Measurements from ENCODE around the gene XYLT1. TPM values are rescaled to one million over a fixed set of nuclear protein-coding genes. Genes with fewer than 3 reads are reported as not detected.

XYLT1 gene
- total RNA-seq, 1 experiment from 2014 or later, result 12.5 TPM

DNA sequence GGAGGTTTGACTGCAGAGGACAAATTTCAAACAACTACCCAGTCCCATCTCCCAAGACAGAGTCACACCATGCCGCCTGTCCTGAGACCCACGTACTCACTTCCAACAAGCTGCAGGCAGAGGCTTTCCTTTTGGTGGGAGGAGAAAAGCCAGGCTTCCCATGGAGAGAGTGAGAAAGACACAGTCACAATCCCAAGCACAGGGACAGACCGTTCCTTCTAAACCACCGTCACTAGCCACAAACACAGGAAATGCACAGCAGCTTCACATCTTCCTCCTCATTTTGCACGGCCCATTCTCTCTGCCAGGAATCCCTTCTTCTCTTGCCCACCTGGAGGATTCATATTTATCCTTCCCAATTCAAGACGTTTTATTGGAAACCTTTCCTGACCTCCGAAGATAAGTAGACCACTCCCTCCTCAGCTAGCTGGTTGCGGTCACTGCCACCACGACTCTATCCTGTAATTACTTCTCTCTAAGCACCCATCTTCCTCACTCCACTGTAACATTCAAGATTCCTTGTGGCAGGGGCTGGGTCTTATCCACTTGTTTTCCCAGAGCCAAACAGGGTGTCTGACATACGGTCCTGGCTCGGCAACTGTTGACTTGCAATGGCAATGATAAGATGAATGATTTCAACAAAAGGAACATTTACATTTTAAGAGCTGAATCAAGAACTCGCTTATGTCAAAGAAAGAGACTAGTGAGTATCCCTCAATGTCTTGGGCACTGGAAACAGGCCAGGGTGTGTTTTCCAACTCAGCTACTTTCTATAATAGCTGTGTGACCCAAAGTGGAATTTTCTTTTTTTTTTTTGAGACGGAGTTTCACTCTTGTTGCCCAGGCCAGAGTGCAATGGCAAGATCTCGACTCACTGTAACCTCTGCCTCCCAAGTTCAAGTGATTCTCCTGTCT is 87.6 kb downstream of the XYLT1 start:
- peaks cover 6% of the 10 kb centered on the region for H3K36me3 Mint-ChIP-seq (ENCODE audit: insufficient read depth, unreplicated experiment)
- H3K27me3 Mint-ChIP-seq (ENCODE audit: insufficient read depth, unreplicated experiment), result no peaks in the 10 kb centered on the region
- no peak overlapping the region for H3K27ac Mint-ChIP-seq (ENCODE audit: unreplicated experiment)
- H3K9me3 ChIP-seq, result no peaks in the 10 kb centered on the region
- H3K36me3 ChIP-seq (ENCODE audit: control insufficient read depth, insufficient read depth, low read length), result no peaks in the 10 kb centered on the region
- H3K4me1 ChIP-seq, result no peaks in the 10 kb centered on the region
- no peak overlapping the region for H3K4me3 ChIP-seq (ENCODE audit: low read depth, low read length)
- CTCF ChIA-PET, result no interaction called here
- DNase-seq, result no peak
- no peak for TF ChIP-seq CTCF (IDR thresholded peaks at IDR 0.05; ENCODE audit: insufficient read depth in 1 of 2, low read depth in 1 of 2, low read length in 1 of 2, severe bottlenecking in 1 of 2, unreplicated experiment in 1 of 2)
- peaks cover 7% of the 10 kb centered on the region for H3K4me1 Mint-ChIP-seq (ENCODE audit: low read depth, unreplicated experiment)
- H3K4me3 Mint-ChIP-seq (ENCODE audit: unreplicated experiment), result no peak overlapping the region
- BruUV-seq (replicated peaks), result no TSS peak
- no peaks in the 10 kb centered on the region for H3K27me3 ChIP-seq (replicated peaks; ENCODE audit: control insufficient read depth, insufficient read depth, low read length)
- H3K9me3 Mint-ChIP-seq (ENCODE audit: unreplicated experiment), result no peaks in the 10 kb centered on the region
- intact Hi-C loops (cut with micrococcal nuclease; ENCODE audit: unreplicated experiment), result loop anchor here (10.0 kb wide), 1 partner anchor 82 kb away; no protein-coding TSS in a partner anchor
- POLR2A ChIA-PET, result no interaction called here

DNA sequence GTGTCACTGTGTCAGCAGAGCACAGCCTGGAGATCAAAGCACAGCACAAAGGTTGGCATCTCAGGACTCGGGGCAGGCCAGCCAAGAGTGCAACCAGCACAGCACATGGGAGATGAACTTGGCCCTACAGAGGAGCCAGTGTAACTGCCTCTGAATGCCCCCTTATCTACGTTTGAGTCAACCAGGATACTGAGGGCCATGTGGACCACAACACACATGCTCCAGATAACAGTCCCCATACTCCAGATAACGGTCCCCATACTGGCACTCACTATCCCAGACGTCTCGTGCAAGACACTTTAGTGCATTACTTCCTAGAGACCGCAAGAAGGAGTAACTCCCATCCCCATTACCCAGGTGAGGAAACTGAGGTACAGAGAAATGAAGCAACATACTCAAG is 88.2 kb downstream of the XYLT1 start:
- Mint-ChIP-seq H3K27me3 (ENCODE audit: insufficient read depth, unreplicated experiment) (no peaks in the 10 kb centered on the region), H3K27ac (ENCODE audit: unreplicated experiment) (no peak overlapping the region), H3K9me3 (ENCODE audit: unreplicated experiment) (no peaks in the 10 kb centered on the region), H3K36me3 (ENCODE audit: insufficient read depth, unreplicated experiment) (peaks cover 6% of the 10 kb centered on the region), H3K4me1 (ENCODE audit: low read depth, unreplicated experiment) (peaks cover 7% of the 10 kb centered on the region), H3K4me3 (ENCODE audit: unreplicated experiment) (no peak overlapping the region)
- H3K36me3 ChIP-seq (ENCODE audit: control insufficient read depth, insufficient read depth, low read length), result no peaks in the 10 kb centered on the region
- H3K9me3 ChIP-seq, result no peaks in the 10 kb centered on the region
- no TSS peak for BruUV-seq (replicated peaks)
- ChIA-PET CTCF (no interaction called here), POLR2A (no interaction called here)
- no peak for DNase-seq
- H3K4me3 ChIP-seq (ENCODE audit: low read depth, low read length), result no peak overlapping the region
- H3K4me1 ChIP-seq, result no peaks in the 10 kb centered on the region
- intact Hi-C loops (cut with micrococcal nuclease; ENCODE audit: unreplicated experiment), result loop anchor here (10.0 kb wide), 1 partner anchor 82 kb away; no protein-coding TSS in a partner anchor
- H3K27me3 ChIP-seq (replicated peaks; ENCODE audit: control insufficient read depth, insufficient read depth, low read length), result no peaks in the 10 kb centered on the region
- TF ChIP-seq CTCF (IDR thresholded peaks at IDR 0.05; ENCODE audit: insufficient read depth in 1 of 2, low read depth in 1 of 2, low read length in 1 of 2, severe bottlenecking in 1 of 2, unreplicated experiment in 1 of 2), result no peak

DNA sequence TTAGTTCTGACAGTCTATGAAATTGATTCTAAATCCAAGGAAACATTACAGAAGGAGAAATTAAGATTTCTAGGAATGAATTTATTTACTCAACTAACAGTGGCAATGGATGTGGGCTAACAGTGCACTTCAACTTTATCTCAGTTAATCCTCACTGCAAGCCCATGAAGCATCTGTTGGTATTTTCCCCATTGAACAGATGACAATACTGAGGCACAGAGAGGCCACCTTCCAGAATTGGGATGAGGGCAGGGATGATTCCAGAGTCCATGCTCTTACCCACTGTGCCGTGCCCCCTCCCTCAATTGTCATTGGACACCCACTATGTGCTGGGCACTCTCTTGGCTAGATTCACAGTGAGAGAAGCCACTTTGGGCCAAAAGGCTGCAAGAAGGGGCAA is 89.0 kb downstream of the XYLT1 start:
- CTCF ChIA-PET, result no interaction called here
- POLR2A ChIA-PET, result no interaction called here
- no peaks in the 10 kb centered on the region for H3K36me3 ChIP-seq (ENCODE audit: control insufficient read depth, insufficient read depth, low read length)
- Mint-ChIP-seq H3K4me3 (ENCODE audit: unreplicated experiment) (no peak overlapping the region), H3K4me1 (ENCODE audit: low read depth, unreplicated experiment) (peaks cover 7% of the 10 kb centered on the region), H3K27me3 (ENCODE audit: insufficient read depth, unreplicated experiment) (no peaks in the 10 kb centered on the region), H3K9me3 (ENCODE audit: unreplicated experiment) (no peaks in the 10 kb centered on the region), H3K27ac (ENCODE audit: unreplicated experiment) (no peak overlapping the region), H3K36me3 (ENCODE audit: insufficient read depth, unreplicated experiment) (peaks cover 6% of the 10 kb centered on the region)
- H3K9me3 ChIP-seq, result no peaks in the 10 kb centered on the region
- TF ChIP-seq CTCF (IDR thresholded peaks at IDR 0.05; ENCODE audit: insufficient read depth in 1 of 2, low read depth in 1 of 2, low read length in 1 of 2, severe bottlenecking in 1 of 2, unreplicated experiment in 1 of 2), result no peak
- no peaks in the 10 kb centered on the region for H3K4me1 ChIP-seq
- intact Hi-C loops (cut with micrococcal nuclease; ENCODE audit: unreplicated experiment), result loop anchor here (10.0 kb wide), 1 partner anchor 83 kb away; no protein-coding TSS in a partner anchor
- no TSS peak for BruUV-seq (replicated peaks)
- H3K4me3 ChIP-seq (ENCODE audit: low read depth, low read length), result no peak overlapping the region
- DNase-seq, result no peak
- H3K27me3 ChIP-seq (replicated peaks; ENCODE audit: control insufficient read depth, insufficient read depth, low read length), result no peaks in the 10 kb centered on the region
